Measurements from ENCODE around the gene PLPPR2.

Gene PLPPR2

GRCh38 chr19:11379857-11380350 is 24.7 kb downstream of the PLPPR2 start:
- H3K27ac ChIP-seq (ENCODE audit: low read depth, low read length) = no peak overlapping the region
- no peaks in the 10 kb centered on the region for H3K36me3 ChIP-seq (ENCODE audit: control insufficient read depth, insufficient read depth, low read length)
- H3K4me3 ChIP-seq (ENCODE audit: low read length) = no peak overlapping the region
- H3K9ac ChIP-seq (ENCODE audit: low read length) = no peak overlapping the region
- H3K4me1 ChIP-seq (ENCODE audit: control insufficient read depth, insufficient read depth, low read length) = peaks cover 32% of the 10 kb centered on the region
- H3K27me3 ChIP-seq (ENCODE audit: control insufficient read depth, insufficient read depth, low read length) = peaks cover 2% of the 10 kb centered on the region

GRCh38 chr19:11380653-11381537 is 25.7 kb downstream of the PLPPR2 start:
- Histone ChIP-seq H3K27me3 (ENCODE audit: control insufficient read depth, insufficient read depth, low read length) (peaks cover 2% of the 10 kb centered on the region), H3K27ac (ENCODE audit: low read depth, low read length) (peak overlapping the region; percentile 41), H3K36me3 (ENCODE audit: control insufficient read depth, insufficient read depth, low read length) (no peaks in the 10 kb centered on the region), H3K9ac (ENCODE audit: low read length) (peak overlapping the region; percentile 16), H3K4me1 (ENCODE audit: control insufficient read depth, insufficient read depth, low read length) (peaks cover 26% of the 10 kb centered on the region), H3K4me3 (ENCODE audit: low read length) (peak overlapping the region; percentile 80)

- Histone ChIP-seq H3K27ac (ENCODE audit: low read depth, low read length) (no peak overlapping the region), H3K27me3 (ENCODE audit: control insufficient read depth, insufficient read depth, low read length) (peaks cover 2% of the 10 kb centered on the region), H3K9ac (ENCODE audit: low read length) (no peak overlapping the region), H3K4me3 (ENCODE audit: low read length) (peak overlapping the region; percentile 46), H3K36me3 (ENCODE audit: control insufficient read depth, insufficient read depth, low read length) (no peaks in the 10 kb centered on the region), H3K4me1 (ENCODE audit: control insufficient read depth, insufficient read depth, low read length) (peaks cover 11% of the 10 kb centered on the region)
These were observed 27.9 kb downstream of the PLPPR2 start for GRCh38 chr19:11382898-11383705.

- Histone ChIP-seq H3K36me3 (ENCODE audit: control insufficient read depth, insufficient read depth, low read length) (no peaks in the 10 kb centered on the region), H3K9ac (ENCODE audit: low read length) (no peak overlapping the region), H3K4me3 (ENCODE audit: low read length) (peak overlapping the region; percentile 28), H3K27me3 (ENCODE audit: control insufficient read depth, insufficient read depth, low read length) (peaks cover 2% of the 10 kb centered on the region), H3K4me1 (ENCODE audit: control insufficient read depth, insufficient read depth, low read length) (peaks cover 7% of the 10 kb centered on the region), H3K27ac (ENCODE audit: low read depth, low read length) (no peak overlapping the region)
These were observed 28.4 kb downstream of the PLPPR2 start for GRCh38 chr19:11383706-11384048.

DNA sequence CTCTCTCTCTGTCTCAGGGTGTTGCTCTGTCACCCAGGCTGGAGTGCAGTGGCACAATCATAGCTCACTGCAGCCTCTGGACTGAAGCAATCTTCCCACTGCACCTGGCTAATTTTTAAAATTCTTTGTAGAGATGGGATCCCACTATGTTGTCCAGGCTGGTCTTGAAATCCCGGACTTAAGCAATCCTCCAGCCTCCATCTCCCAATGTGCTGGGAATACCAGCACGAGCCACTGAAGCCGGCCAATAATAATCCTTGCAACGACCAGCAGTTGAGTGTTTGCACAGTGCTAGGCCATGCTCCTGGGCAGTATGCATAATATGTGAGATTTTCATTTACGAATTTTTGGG is 29.5 kb downstream of the PLPPR2 start:
- Histone ChIP-seq H3K27me3 (ENCODE audit: control insufficient read depth, insufficient read depth, low read length) (peaks cover 2% of the 10 kb centered on the region), H3K36me3 (ENCODE audit: control insufficient read depth, insufficient read depth, low read length) (no peaks in the 10 kb centered on the region), H3K4me3 (ENCODE audit: low read length) (no peak overlapping the region), H3K27ac (ENCODE audit: low read depth, low read length) (no peak overlapping the region), H3K9ac (ENCODE audit: low read length) (no peak overlapping the region), H3K4me1 (ENCODE audit: control insufficient read depth, insufficient read depth, low read length) (peaks cover 7% of the 10 kb centered on the region)

- Histone ChIP-seq H3K4me1 (ENCODE audit: control insufficient read depth, insufficient read depth, low read length) (no peaks in the 10 kb centered on the region), H3K4me3 (ENCODE audit: low read length) (no peak overlapping the region), H3K36me3 (ENCODE audit: control insufficient read depth, insufficient read depth, low read length) (no peaks in the 10 kb centered on the region), H3K9ac (ENCODE audit: low read length) (no peak overlapping the region), H3K27me3 (ENCODE audit: control insufficient read depth, insufficient read depth, low read length) (peaks cover 2% of the 10 kb centered on the region), H3K27ac (ENCODE audit: low read depth, low read length) (no peak overlapping the region)
These were observed 32.2 kb downstream of the PLPPR2 start for GRCh38 chr19:11387162-11388034.

- H3K27me3 ChIP-seq (ENCODE audit: control insufficient read depth, insufficient read depth, low read length) = no peaks in the 10 kb centered on the region
- H3K27ac ChIP-seq (ENCODE audit: low read depth, low read length) = no peak overlapping the region
- no peaks in the 10 kb centered on the region for H3K4me1 ChIP-seq (ENCODE audit: control insufficient read depth, insufficient read depth, low read length)
These were observed 35.1 kb downstream of the PLPPR2 start for GRCh38 chr19:11390359-11390758.

GRCh38 chr19:11390933-11391680 is 35.9 kb downstream of the PLPPR2 start:
- no peaks in the 10 kb centered on the region for H3K36me3 ChIP-seq (ENCODE audit: control insufficient read depth, insufficient read depth, low read length)
- H3K27ac ChIP-seq (ENCODE audit: low read depth, low read length) = no peak overlapping the region
- H3K4me3 ChIP-seq (ENCODE audit: low read length) = no peak overlapping the region
- H3K9ac ChIP-seq (ENCODE audit: low read length) = no peak overlapping the region
- no peaks in the 10 kb centered on the region for H3K27me3 ChIP-seq (ENCODE audit: control insufficient read depth, insufficient read depth, low read length)
- H3K4me1 ChIP-seq (ENCODE audit: control insufficient read depth, insufficient read depth, low read length) = no peaks in the 10 kb centered on the region

More at GRCh38 chr19:11390359-11390758, 35.1 kb downstream of the PLPPR2 start:
- no peak overlapping the region for H3K4me3 ChIP-seq (ENCODE audit: low read length)
- H3K9ac ChIP-seq (ENCODE audit: low read length) = no peak overlapping the region
- no peaks in the 10 kb centered on the region for H3K36me3 ChIP-seq (ENCODE audit: control insufficient read depth, insufficient read depth, low read length)

DNA sequence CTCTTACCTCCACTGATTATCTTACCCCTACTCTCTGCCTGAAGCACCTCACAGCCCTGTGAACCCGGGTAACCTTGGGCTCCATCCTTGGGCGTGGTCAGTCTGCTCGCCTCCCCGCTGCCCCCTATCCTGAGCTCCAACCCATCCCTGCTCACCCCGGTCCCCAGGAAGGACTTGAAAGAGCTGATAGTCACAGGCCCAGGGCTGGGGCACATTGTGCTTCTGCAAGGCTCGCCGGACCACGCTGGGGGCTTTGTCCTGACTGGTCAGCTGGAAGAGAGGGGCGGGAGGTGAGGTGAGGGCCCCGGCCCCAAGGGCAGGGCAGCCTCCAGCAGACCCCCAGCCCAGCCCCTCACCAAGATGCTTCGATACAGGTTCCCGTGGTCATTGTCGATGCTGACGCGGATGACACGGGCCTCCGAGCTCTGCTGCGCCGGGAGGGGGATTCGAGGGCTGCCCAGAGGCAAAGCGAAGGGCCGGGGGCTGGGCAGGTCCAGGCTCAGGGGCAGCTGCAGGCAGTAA is 41.9 kb downstream of the PLPPR2 start:
- no peaks in the 10 kb centered on the region for H3K4me1 ChIP-seq (ENCODE audit: control insufficient read depth, insufficient read depth, low read length)
- H3K9ac ChIP-seq (ENCODE audit: low read length) = no peak overlapping the region
- H3K27me3 ChIP-seq (ENCODE audit: control insufficient read depth, insufficient read depth, low read length) = no peaks in the 10 kb centered on the region
- no peaks in the 10 kb centered on the region for H3K36me3 ChIP-seq (ENCODE audit: control insufficient read depth, insufficient read depth, low read length)
- H3K27ac ChIP-seq (ENCODE audit: low read depth, low read length) = no peak overlapping the region
- H3K4me3 ChIP-seq (ENCODE audit: low read length) = no peak overlapping the region

DNA sequence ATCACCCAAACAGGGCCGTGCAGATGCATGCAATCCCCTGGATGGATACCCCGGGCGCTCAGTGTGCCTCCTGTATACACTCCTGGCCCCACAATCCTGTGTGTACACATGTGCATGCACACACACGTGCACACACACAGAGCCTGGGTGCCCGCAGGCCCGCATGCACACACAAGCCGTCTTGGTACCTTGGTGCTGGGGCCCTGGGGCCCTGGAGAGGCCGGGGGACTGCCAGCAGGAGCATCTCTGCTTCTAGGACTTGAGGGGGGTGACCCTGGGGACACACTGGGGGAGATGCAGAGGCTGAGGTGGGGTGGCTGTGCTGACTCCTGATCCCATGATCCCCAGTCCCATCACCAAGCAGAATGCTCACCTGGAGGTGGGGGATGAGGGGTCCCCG is 44.4 kb downstream of the PLPPR2 start:
- Histone ChIP-seq H3K27me3 (ENCODE audit: control insufficient read depth, insufficient read depth, low read length) (no peaks in the 10 kb centered on the region), H3K4me1 (ENCODE audit: control insufficient read depth, insufficient read depth, low read length) (no peaks in the 10 kb centered on the region), H3K36me3 (ENCODE audit: control insufficient read depth, insufficient read depth, low read length) (no peaks in the 10 kb centered on the region), H3K9ac (ENCODE audit: low read length) (no peak overlapping the region), H3K27ac (ENCODE audit: low read depth, low read length) (no peak overlapping the region), H3K4me3 (ENCODE audit: low read length) (no peak overlapping the region)

DNA sequence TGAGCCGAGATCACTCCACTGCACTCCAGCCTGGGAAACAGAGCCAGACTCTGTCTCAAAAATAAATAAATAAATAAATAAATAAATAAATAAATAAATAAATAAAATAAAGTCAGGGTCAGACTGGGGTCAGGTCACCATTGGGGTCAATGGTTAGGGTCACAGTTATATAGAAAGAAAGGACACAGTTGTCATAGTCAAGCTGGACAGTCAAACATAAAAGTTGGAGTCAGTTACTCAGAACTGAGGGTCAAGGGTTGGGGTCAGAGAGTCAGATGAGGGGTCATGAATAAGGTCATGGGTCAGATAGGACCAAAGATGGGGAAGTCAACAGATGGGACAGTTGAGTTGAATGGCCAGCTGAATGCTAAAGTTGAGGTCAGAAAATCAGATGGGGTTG is 45.6 kb downstream of the PLPPR2 start:
- no peaks in the 10 kb centered on the region for H3K36me3 ChIP-seq (ENCODE audit: control insufficient read depth, insufficient read depth, low read length)
- no peaks in the 10 kb centered on the region for H3K4me1 ChIP-seq (ENCODE audit: control insufficient read depth, insufficient read depth, low read length)
- H3K4me3 ChIP-seq (ENCODE audit: low read length) = no peak overlapping the region
- no peak overlapping the region for H3K27ac ChIP-seq (ENCODE audit: low read depth, low read length)
- no peaks in the 10 kb centered on the region for H3K27me3 ChIP-seq (ENCODE audit: control insufficient read depth, insufficient read depth, low read length)
- H3K9ac ChIP-seq (ENCODE audit: low read length) = no peak overlapping the region
